ENCODE data around the gene DSCAM.

DNA sequence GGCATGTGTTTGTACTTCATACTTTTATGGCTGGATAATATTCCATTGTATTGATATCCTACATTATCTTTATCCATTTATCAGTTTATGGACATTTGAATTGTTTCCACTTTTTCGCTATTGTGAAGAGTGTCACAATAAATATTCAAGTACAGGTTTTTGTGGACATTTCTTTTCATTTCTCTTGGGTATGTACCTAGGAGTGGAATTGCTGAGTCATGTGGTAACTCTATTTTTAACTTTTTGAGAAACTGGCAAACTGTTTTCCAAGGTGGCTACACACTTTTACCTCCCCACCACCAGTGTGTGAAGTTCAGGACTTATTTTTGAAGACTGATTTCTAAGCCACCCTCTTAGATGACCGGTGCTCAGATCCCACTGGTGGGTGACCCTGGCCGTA is 39.0 kb upstream of the DSCAM start:
- TF ChIP-seq, protein P1, sequence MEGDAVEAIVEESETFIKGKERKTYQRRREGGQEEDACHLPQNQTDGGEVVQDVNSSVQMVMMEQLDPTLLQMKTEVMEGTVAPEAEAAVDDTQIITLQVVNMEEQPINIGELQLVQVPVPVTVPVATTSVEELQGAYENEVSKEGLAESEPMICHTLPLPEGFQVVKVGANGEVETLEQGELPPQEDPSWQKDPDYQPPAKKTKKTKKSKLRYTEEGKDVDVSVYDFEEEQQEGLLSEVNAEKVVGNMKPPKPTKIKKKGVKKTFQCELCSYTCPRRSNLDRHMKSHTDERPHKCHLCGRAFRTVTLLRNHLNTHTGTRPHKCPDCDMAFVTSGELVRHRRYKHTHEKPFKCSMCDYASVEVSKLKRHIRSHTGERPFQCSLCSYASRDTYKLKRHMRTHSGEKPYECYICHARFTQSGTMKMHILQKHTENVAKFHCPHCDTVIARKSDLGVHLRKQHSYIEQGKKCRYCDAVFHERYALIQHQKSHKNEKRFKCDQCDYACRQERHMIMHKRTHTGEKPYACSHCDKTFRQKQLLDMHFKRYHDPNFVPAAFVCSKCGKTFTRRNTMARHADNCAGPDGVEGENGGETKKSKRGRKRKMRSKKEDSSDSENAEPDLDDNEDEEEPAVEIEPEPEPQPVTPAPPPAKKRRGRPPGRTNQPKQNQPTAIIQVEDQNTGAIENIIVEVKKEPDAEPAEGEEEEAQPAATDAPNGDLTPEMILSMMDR (IDR thresholded peaks at IDR 0.05), result no peak
- TF ChIP-seq EP300 (IDR thresholded peaks at IDR 0.05), result no peak
- TF ChIP-seq POLR2A (IDR thresholded peaks at IDR 0.05), result no peak
